HT-29 (cell line): ENCODE results near the gene PEG3. TPM values are rescaled to one million over a fixed set of nuclear protein-coding genes. Genes with fewer than 3 reads are reported as not detected.
"Not testable (repeated sequence)": the region's sequence is repeated elsewhere in the genome, so short reads cannot be mapped to it uniquely, and the experiment has no call there.

Experiments used
- DNase-seq: peaks from one replicate; pipeline ENCODE4 v3.0.0-alpha.2; 2015; ENCODE audit warnings: low spot score
- total RNA-seq: library from RNA; depleted of rRNA; stranded (reverse); fragments of >200 nt; shearing (Covaris generic); gene quantifications from 2 replicates; pipeline ENCODE4 v1.2.3, GENCODE V29; 2014; rRNA removed

PEG3 gene
- not detected in 2 replicates for total RNA-seq

DNA sequence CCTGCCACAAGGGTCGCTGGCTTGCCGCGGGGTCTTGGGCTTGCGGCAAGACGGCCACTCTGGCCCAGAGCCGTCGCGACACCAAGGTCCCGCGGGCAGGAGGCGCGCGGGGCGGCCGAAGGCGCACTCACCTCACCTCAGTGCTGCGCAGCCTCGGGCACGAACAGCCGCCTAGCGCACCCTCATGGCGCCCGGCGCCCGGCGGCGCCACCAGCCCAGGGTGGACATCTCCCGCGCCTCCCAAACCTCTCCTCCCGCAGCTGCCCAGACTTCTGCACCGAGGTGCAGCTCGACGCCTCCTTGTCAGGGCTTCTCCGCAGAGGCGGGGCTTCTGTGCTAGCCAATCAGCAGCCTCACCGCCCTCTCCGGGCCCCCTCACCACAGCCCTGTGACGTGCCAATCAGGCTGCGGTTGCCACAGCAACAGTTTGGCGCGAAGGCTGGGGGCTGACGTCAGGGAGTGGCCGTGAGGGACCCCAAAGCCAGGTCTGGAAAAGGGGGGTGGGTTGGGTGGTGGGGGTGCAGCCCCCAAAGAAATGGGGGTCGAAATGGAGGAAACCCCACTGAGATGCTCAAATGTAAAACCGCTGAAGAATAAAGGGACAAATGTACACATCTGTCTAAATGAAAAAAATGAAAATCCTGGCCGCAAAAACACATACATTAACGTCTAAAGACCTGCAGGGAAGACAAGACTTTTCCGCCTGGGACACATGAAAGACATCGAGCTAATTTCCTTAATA, at the start of gene PEG3, which contains the start of gene ZIM2:
Gene PEG3, minus strand, starts transcription at position 276 of the 742 bp plus-strand sequence. CDS start 16,071 bp downstream, outside the sequence.
Gene ZIM2, minus strand, starts transcription at position 276 of the 742 bp plus-strand sequence. CDS start 16,449 bp downstream, outside the sequence.
- no peak for DNase-seq

DNA sequence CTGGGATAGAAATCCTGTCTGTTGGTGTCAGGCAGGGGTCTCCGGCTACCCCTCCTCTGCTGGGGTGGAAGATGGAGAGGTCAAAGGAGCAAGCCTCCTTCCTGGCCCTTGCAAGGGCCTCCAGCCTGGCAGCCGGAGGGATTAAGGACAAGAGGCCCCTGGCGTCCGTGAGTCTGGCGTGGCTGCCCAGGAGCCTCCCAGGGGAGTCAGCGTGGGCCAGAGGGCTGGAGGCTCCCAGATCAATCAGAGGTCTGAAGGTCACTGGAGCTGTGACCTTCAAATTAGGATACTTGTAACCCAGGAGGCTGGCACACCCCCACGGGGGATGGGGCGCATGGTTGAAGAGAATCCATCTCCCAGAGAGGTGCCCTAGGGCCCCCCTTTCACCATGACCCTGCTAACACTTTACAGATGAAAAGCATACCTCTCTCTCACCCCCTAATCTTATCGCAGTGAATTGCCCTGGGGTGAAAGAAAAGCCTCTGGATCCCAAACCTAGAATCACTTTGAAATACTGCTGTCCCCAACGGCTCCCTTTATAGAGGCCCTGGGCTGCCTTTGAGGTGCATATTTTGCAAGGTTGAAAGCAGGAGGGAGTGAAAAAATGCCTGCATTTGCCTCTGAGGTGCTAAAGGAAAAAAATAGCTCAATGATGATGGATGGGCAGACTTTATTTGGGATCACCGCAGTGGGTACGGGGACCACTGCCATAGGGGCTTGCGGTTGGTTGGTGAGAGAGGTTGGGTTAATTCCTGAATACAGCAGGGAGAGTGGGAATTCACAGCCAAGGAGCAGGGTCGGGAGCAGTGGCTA, 44.9 kb upstream of the PEG3 start:
- DNase-seq: no peak

DNA sequence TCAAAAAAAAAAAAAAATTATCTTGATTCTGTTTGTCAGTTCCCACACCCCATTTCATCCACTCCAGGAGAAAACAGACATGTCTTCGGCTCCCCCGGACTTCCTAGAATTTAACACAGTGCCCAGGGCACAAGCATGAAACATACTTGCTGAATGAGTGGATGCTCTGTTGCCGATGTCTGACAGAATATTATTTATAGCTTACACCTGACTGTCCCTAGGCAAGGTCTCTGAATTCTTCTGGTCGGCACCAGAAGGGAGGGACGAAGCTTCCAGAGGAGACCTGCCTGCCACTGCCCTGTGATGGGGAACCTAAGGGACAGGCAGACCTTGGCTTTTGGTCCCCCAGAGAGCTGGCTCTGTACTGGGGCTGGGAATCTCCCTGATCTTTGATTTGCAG, 43.9 kb upstream of the PEG3 start:
- no peak for DNase-seq

DNA sequence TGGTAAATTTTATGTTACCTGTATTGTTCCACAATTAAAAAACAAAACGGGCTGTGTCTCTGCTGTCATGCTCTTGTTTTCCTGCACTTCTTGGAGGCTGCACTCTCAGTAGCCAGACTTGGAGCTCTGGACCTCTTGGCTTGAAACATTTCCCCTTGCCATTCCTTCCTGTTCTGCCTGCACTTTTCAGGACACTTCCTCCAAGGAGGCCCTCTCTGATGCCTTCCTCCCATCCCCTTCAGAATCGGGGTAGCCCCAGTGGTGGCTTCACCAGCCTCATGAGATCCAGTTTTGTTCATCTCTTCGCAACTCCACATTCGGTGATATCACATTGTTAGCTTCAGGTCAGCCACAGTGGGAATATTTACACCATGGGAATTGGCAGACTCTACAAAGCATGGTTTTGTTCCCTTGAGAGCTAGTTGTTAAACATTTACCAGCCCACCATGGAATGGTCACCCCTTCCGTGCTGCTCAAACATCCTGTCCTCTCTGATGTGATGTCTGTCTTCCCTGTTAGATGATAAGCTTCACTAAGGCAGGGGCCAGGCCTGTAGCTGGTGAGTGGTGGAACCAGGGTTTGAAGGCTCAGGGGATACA, 40.2 kb upstream of the PEG3 start:
- DNase-seq: no peak

DNA sequence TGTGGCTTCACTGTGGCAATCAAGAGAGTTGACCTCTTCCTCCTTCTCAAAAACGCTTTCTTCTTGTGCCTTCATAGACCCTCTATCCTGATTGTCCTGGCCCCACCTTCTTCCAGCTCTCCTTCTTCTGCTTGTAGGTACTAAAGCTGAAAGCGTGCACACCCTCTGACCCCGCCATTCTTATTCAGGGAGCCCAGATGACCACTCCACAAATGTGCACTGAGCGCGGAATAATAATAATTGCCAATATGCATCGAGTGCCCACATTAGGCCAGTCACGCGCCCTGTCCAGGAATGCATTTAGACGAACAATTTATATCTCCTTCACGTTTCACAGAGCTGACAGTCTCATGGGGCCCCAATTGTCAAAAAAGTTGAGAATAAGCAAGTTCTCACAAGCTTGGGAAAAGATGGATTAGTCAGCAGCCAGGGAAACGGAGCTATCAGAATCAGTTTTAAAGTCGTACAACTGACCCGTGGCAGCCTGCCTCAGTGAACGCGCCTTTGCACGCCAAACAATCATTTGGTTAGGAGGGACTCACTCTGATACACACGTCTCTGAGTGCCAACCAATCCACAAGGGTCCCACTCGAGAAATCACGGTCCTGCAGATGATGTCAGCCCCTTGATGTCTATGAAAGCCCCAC, 36.7 kb upstream of the PEG3 start:
- no peak for DNase-seq

DNA sequence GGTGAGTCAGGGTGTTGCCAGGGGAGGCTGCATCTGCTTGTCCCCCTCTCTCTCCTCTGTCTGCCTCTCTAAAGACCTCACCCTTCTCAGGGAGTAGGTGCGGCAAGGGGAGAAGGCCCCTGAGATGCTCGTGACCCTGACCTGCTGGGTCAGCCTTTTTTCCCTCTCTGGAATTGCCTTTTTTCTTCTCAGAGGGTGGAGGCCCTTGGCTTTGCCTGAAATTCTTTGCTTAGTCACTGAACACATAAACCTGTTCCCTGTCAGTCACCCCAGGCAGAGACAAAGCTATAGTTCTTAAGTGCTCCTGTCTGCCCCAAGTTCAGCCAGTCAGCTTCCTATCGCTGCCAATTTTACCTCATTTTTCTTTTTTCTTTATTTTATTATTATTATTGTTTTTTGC, 35.2 kb upstream of the PEG3 start:
- DNase-seq: no peak

DNA sequence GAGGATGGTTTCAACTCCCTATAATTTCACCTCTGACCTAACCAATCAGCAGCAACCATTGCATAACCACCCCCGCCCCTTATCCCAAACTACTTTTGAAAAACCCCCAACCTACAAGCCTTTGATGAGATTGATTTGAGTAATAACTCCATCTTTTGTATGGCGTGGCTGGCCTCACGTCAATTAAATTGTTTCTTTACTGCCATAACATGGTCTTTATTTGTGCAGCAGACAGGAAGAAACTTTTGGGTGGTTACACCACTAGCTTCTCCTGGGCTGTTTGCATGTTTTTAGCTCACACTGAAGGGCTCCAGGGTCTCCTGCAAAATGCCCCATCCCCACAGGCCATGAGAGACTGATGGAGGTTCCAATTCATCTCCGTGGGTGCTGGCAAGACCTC, 34.0 kb upstream of the PEG3 start:
- DNase-seq: no peak

DNA sequence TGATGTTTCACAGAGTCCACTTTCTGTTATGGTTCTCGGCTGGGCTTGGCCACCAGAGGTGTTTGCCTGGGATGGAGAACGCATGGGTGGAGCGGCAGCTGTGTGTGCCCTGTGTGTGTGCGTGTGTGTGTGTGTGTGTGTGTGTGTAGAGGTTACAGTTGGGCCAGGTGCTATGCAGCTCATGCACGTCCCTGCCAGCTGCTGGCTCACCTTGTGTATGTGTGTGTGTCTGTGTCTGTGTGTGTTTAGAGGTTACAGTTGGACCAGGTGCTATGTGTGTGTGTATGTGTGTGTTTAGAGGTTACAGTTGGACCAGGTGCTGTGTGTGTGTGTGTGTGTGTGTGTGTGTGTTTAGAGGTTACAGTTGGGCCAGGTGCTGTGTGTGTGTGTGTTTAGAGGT, 33.0 kb upstream of the PEG3 start:
- no peak for DNase-seq

DNA sequence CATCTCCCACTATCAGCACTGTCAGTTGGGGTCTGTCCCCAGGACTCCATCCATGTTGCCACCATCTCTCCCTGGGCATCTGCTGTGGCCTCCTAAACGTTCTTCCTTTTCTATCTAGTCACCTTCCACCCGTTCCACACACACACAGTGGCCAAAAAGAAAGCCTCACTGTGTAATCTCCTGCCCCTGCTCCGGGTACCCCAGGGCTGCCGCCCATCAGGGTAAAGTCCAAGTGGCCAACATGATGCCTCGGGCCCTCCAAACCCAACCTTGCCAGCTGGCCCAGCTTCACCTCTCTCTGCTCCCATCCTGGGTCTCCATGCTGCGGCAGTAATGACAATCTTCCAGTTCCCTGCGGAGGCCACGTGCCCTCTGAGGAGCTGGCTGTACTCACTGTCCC, 29.4 kb upstream of the PEG3 start:
- DNase-seq: no peak

DNA sequence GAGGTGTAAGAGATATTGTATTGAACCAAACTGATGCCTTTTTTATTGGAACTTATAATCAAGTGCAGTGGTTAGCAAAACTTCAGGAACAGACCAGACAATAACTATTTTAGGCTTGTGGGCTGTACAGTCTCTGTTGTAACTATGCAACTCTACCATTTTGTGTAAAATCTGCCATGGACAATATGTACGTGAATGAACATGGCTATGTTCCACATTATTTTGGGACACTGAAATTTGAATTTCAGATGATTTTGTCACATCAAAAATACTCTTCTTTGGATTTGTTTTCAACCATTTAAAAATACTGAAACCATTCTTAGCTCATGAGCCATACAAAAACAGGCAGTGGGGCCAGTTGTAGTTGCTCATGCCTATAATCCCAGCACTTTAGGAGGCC, 27.9 kb upstream of the PEG3 start:
- DNase-seq: no peak

DNA sequence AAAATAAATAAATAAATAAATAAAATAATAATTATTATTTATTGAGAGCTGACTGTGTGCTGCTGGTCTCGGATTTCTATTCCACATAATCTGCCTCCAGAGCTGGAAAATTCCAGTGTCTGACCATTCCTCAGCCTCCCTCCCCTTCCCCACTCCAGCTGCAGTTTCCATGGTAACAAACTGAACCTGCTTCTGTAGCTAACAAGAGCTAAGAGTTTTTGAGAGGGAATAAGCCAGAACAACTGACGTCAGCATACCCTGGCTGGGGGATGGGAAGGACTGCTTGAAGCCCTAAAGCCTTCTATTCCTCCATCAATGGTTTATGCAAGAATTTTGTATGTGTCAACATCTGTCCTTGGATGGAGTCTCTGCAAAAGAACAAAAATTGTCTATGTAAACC, 26.0 kb upstream of the PEG3 start:
- no peak for DNase-seq

DNA sequence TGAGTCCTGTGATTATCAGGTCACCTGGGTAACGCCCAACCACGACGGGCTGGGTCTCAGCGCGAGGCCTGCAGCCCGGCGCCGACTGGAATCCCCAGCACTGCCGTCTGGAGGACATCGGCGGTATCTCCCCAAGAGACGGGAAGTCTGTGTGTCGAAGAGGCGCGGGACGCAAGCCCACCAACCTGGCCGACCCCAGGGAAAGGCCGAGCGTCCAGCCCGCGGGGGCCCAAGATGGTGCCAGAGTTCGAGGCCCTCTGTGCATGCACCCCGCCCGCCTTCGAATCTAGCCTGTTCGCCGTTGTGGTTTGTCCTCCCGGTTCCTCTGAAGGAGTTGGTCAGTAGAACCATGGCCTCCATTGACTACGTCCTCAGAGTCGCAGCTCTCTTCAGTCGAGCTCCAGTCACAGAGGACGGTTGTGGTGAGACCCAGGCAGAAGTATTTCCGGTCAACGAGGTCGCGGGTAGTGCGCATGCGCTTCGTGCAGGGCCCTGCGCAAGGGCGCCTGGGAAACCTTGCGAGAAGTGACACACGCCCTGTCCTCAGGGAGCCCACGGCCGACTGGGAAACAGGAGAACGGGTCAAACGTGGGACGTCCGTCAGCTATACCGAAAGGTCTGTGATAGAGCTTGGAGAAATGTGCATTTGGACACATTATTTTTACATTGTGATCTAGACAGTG, 24.1 kb upstream of the PEG3 start:
- no peak for DNase-seq

DNA sequence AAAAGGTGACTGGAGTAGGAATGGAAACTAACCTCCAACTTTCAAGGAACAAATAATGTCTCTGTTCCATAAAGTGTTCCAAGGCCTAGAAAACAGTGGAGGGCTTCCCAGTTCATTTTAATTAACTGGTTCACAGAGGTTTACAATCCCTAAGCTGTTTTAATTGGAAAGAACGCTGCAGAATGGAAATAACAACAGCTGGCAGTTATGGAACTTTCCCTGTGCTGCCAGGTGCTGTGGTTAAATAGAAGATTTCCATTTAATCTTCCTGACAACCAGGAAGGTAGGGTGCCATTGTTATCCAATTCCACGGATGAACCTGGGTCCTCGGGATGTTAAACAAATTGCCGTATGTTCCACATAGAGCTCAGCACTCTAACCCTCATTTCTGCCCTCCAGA, 22.2 kb upstream of the PEG3 start:
- no peak for DNase-seq

DNA sequence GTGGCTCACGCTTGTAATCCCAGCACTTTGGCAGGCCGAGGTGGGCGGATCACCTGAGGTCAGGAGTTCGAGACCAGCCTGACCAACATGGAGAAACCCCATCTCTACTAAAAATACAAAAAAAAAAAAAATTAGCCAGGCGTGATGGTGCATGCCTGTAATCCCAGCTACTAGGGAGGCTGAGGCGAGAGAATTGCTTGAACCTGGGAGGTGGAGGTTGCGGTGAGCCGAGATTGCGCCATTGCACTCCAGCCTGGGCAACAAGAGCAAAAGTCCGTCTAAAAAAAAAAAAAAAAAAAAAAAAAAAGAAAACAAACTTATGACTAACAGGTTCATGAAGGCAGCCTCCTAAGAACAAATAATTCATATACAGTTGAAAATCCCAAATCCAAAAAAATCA, 19.9 kb upstream of the PEG3 start:
- not testable (repeated sequence) for DNase-seq

DNA sequence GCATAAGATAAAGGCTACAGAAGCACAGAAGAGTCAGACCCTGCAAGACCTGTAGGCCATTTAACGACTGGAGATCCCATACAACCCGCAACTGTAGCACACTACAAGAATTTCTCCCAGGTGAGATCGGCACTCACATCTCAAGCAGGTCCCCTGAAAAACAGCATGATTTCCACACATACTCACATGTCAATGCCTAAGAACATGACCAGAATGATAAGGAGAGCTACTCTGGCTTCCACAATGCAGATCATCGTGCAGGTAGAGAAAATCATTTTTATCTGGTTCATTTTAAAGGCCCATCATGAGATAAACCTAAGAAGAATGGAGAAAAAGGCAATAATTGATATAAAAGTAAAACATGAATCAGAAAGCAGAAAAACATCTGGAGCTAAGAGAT, 17.5 kb upstream of the PEG3 start:
- no peak for DNase-seq

DNA sequence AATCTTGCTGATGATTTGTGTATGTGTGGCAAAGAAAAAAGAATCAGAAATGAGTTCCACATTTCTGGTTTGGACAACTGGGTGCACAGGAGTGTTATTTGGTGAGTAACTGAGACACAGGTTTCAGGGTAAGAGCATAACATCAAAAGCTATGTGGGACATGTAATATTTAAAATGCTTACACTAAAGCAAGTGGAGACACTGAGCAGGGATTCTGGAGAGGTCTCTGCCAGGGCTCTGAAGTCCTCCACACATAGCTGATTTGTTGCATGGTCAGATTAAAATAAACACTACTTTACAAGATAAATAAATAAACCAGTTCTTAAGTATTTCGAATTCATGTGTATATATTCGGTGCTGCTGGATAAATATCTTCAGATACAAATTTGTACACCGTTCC, 16.3 kb upstream of the PEG3 start:
- DNase-seq: no peak

DNA sequence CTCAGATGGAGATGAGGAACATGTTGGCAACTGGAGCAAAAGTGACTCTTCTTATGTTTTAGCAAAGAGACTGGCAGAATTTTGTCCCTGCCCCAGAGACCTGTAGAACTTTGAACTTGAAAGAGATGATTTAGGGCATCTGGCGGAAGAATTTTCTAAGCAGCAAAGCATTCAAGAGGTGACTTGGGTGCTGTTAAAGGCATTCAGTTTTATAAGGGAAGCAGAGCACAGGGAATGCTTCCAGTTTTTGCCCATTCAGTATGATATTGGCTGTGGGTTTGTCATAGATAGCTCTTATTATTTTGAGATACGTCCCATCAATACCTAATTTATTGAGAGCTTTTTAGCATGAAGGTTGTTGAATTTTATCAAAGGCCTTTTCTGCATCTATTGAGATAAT, 11.8 kb upstream of the PEG3 start:
- DNase-seq: not testable (repeated sequence)

DNA sequence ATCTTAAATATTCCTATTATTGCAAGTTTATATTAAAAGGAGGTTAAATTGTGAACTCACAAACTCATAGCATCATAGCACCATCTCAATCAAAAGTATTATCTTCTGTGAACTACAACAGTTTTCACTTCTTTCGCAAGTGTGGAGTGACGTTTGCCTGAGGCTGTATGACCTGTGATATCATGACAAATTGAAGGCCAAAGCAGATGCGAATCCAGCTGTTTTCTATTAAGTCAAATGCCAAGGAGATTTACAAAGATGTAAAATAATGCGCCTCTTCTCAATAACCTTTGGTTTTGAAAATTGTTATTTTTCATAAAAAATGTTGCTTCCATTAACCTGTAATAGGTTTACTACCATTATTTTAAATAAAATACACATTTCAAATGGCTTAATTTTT, 7.6 kb upstream of the PEG3 start:
- DNase-seq: no peak

DNA sequence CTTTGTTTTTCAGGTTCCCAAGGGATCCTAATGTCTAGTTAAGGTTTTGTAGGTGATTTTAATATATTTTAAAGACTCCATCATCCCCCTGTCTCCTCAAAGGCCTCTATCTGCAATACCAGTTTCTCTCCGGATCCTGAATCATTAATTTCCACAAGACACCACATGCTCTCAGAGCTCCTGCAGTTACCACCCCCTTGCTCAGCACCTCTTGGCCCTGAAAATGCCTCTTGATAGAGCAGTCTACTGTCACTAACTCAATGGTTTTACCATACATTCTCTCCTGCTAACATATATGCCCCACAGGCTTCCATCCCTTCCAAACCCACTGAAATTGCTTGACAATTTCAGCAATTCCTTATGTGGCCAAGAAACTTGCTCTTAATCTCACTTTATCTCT, 1.9 kb upstream of the PEG3 start:
- DNase-seq: no peak

DNA sequence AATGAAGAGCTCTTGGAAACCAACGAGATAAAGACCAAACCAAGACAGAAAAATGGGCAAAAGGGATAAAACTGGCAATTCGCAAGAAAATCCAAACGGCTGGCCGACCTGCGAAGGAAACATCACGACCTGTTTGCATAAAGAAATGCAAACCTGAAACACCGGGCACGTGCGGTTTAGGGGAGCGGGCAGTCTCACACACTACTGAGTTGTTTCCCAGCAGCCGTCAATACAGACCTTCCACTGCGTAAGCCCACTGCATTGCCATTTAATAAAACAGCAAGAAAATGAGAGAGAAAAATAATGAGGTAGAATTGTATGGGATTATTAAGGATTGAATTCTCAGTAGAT, 642 bp upstream of the PEG3 start:
- no peak for DNase-seq

DNA sequence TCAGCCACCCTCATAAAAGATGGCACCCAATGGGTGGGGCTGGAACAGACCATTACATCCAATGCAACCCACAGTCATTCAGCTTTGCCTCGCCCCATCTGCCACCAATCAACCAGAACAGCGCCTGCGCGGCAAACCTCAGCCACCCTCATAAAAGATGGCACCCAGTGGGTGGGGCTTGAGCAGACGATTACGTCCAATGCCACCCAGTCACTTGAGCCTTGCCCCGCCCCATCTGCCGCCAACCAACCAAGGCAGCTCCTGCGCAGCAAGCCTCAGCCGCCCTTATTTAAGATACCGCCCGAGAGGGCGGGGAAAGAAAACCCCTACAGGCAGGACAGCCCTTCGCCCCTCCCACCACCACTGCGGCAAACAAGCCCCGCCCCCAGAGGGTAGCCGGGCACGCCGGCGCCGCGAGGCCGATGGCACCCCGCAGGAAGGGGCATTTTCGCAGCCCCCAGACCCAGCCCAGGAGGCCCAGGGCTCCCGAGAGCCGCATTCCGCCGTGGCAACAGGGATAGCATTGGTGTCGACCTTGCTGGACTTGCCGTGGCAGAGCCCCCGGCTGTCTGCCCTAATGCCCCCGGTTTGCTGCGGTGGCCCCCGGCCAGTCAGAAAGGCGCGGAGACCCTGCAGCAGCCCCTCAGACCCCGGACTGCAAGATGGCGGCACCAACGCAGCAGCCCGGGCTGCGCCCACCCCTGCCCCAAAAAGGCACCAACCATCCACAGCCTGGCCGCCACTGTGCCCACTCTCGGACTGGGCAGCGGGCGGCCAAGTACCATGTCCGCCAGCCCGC, 675 bp downstream of the PEG3 start:
- no peak for DNase-seq
